HK-2 (cell line): Measurements from ENCODE around the gene IL6R.
"Not testable (repeated sequence)": the region's sequence is repeated elsewhere in the genome, so short reads cannot be mapped to it uniquely, and the experiment has no call there.

Source experiments
- DNase-seq: peaks from one replicate; pipeline ENCODE4 v3.0.0-alpha.2; 2018; ENCODE audit not compliant: unreplicated experiment

The IL6R gene

GRCh38 chr1:154483941-154484803, 79.0 kb downstream of the IL6R start:
- no peak for DNase-seq

- DNase-seq = no peak
These were observed 80.0 kb downstream of the IL6R start for GRCh38 chr1:154485106-154485505.

- no peak for DNase-seq
These were observed 80.9 kb downstream of the IL6R start for GRCh38 chr1:154485910-154486496.

GRCh38 chr1:154486756-154487155, 81.6 kb downstream of the IL6R start:
- not testable (repeated sequence) for DNase-seq

GRCh38 chr1:154488922-154489321, 83.8 kb downstream of the IL6R start:
- DNase-seq = no peak

- DNase-seq = no peak
These were observed 84.6 kb downstream of the IL6R start for GRCh38 chr1:154489695-154490274.

GRCh38 chr1:154490317-154490716, 85.2 kb downstream of the IL6R start:
- no peak for DNase-seq

- DNase-seq = no peak
These were observed 87.0 kb downstream of the IL6R start for GRCh38 chr1:154492115-154492514.

GRCh38 chr1:154493276-154493675, 88.1 kb downstream of the IL6R start:
- DNase-seq = no peak

- no peak for DNase-seq
These were observed 90.5 kb downstream of the IL6R start for GRCh38 chr1:154495496-154496273.

GRCh38 chr1:154496383-154496782, 91.2 kb downstream of the IL6R start:
- no peak for DNase-seq

GRCh38 chr1:154497026-154497806, 92.1 kb downstream of the IL6R start:
- no peak for DNase-seq

GRCh38 chr1:154499446-154499845, 94.3 kb downstream of the IL6R start:
- no peak for DNase-seq

GRCh38 chr1:154500533-154500932, 95.4 kb downstream of the IL6R start:
- no peak for DNase-seq

GRCh38 chr1:154501423-154502065, 96.4 kb downstream of the IL6R start:
- DNase-seq = peak; percentile 28

GRCh38 chr1:154502066-154502743, 97.1 kb downstream of the IL6R start, which contains the start of the genes SHE and TDRD10:
Gene SHE, minus strand, starts transcription at chr1:154502412. Its CDS starts 386 bp downstream, at chr1:154502026.
Gene TDRD10, plus strand, starts transcription at chr1:154502219. Its CDS starts 4,685 bp downstream, at chr1:154506904.
- peak; percentile 39 for DNase-seq

- DNase-seq = peak; percentile 26
These were observed 97.6 kb downstream of the IL6R start for GRCh38 chr1:154502744-154503115.

GRCh38 chr1:154503898-154504297, 98.8 kb downstream of the IL6R start:
- no peak for DNase-seq

GRCh38 chr1:154512760-154513159, 107.6 kb downstream of the IL6R start:
- no peak for DNase-seq

- DNase-seq = no peak
These were observed 109.0 kb downstream of the IL6R start for GRCh38 chr1:154514066-154514553.
